H1 (cell line): ENCODE results near the gene GRK6. TPM values are rescaled to one million over a fixed set of nuclear protein-coding genes. Genes with fewer than 3 reads are reported as not detected.

ENCODE experiments used
- CTCF ChIA-PET: fragments of 300-600 bp; sonication (Branson Sonifier 250); formaldehyde crosslinking; loops from one replicate; lab custom pipeline; 2021; ENCODE audit not compliant: partially characterized antibody; lab: Charles Lee
- POLR2A ChIA-PET: fragments of 300-600 bp; sonication (Branson Sonifier 250); formaldehyde crosslinking; loops from one replicate; lab custom pipeline; 2021; ENCODE audit warnings: inconsistent platforms; ENCODE audit not compliant: partially characterized antibody; lab: Charles Lee
- DNase-seq, 2 experiments: peaks; one replicate each; pipeline versions ENCODE4 v3.0.0 to v3.0.0-alpha.2; 2010 to 2022; ENCODE audit warnings: low spot score in 2 of 2, low read depth in 1 of 2, mixed read lengths in 1 of 2
- FAIRE-seq: peaks from 2 replicates; lab custom pipeline; 2011; peaks lifted over from hg19 to GRCh38; lab: Jason Lieb, UNC
- H2AFZ ChIP-seq: 2 replicates; pipeline ENCODE4 v1.8.1; 2012; ENCODE audit warnings: low read length, inconsistent platforms
- H2AK5ac ChIP-seq: 2 replicates; pipeline ENCODE4 v1.6.1; 2013; ENCODE audit warnings: low read depth, low read length
- H2BK120ac ChIP-seq: replicated peaks from 2 replicates; pipeline ENCODE3; 2013; ENCODE audit warnings: low read depth, low read length, inconsistent platforms
- H2BK12ac ChIP-seq: 2 replicates; pipeline ENCODE4 v1.6.1; 2013; ENCODE audit warnings: low read depth, low read length
- H2BK15ac ChIP-seq: 2 replicates; pipeline ENCODE4 v1.6.1; 2013; ENCODE audit warnings: low read length
- H2BK20ac ChIP-seq: 2 replicates; pipeline ENCODE4 v1.6.1; 2013; ENCODE audit warnings: low read length
- H2BK5ac ChIP-seq: 2 replicates; pipeline ENCODE4 v1.6.1; 2013; ENCODE audit warnings: low read depth, low read length
- H3K14ac ChIP-seq: 2 replicates; pipeline ENCODE4 v1.6.1; 2013; ENCODE audit warnings: inconsistent platforms; ENCODE audit not compliant: insufficient read length
- H3K18ac ChIP-seq: 2 replicates; pipeline ENCODE4 v1.6.1; 2013; ENCODE audit warnings: low read length; ENCODE audit errors: extremely low read depth
- H3K23ac ChIP-seq: 2 replicates; pipeline ENCODE4 v1.6.1; 2013; ENCODE audit warnings: inconsistent platforms; ENCODE audit not compliant: insufficient read length
- H3K23me2 ChIP-seq: 2 replicates; pipeline ENCODE4 v1.6.1; 2013; ENCODE audit warnings: low read depth, low read length
- H3K27ac ChIP-seq: 2 replicates; pipeline ENCODE4 v1.6.1; 2011; ENCODE audit warnings: low read depth, low read length, inconsistent platforms
- H3K27me3 ChIP-seq, 4 experiments: replicated peaks in 1 of 4; 1 replicate in 1 of 4; 2 replicates in 3 of 4; pipeline versions ENCODE4 v1.6.1 to v1.8.1; 2011 to 2013; ENCODE audit warnings: low read length in 3 of 4, mild to moderate bottlenecking in 3 of 4, inconsistent platforms in 2 of 4, mixed read lengths in 2 of 4, moderate library complexity in 1 of 4; ENCODE audit not compliant: control insufficient read depth in 3 of 4, insufficient read depth in 3 of 4; ENCODE audit errors: extremely low read depth in 1 of 4
- H3K36me3 ChIP-seq, 4 experiments: 2 replicates each; pipeline versions ENCODE4 v1.6.1 to v1.8.1; 2011 to 2013; ENCODE audit warnings: mild to moderate bottlenecking in 4 of 4, low read length in 3 of 4, moderate library complexity in 2 of 4, control low read depth in 1 of 4, inconsistent platforms in 1 of 4; ENCODE audit not compliant: insufficient read depth in 4 of 4, control insufficient read depth in 2 of 4
- H3K4ac ChIP-seq: replicated peaks from 2 replicates; pipeline ENCODE3; 2013; ENCODE audit warnings: low read length, low read depth, mixed read lengths, inconsistent platforms; ENCODE audit not compliant: insufficient read length
- H3K4me1 ChIP-seq, 4 experiments: replicated peaks in 1 of 4; 1 replicate in 1 of 4; 2 replicates in 3 of 4; pipeline versions ENCODE4 v1.6.1 to v1.8.1; 2011 to 2013; ENCODE audit warnings: low read length in 3 of 4, inconsistent platforms in 2 of 4, mixed read lengths in 1 of 4; ENCODE audit not compliant: insufficient read depth in 4 of 4, control insufficient read depth in 3 of 4
- H3K4me2 ChIP-seq, 2 experiments: 2 replicates each; pipeline versions ENCODE4 v1.6.1 to v1.8.1; 2011 to 2013; ENCODE audit warnings: low read depth in 2 of 2, low read length in 2 of 2, control low read depth in 1 of 2, inconsistent platforms in 1 of 2, mild to moderate bottlenecking in 1 of 2; ENCODE audit not compliant: insufficient read depth in 1 of 2
- H3K4me3 ChIP-seq, 4 experiments: fragments of 200-600, 300-600 bp in 1 of 4; sonication (generic), shearing (Covaris generic), sonication (Bioruptor Twin) in 1 of 4; 2 replicates each; pipeline versions ENCODE4 v1.5.1 to v1.8.1; 2011 to 2016; ENCODE audit warnings: low read length in 4 of 4, low read depth in 3 of 4, control low read depth in 2 of 4, inconsistent platforms in 2 of 4, mild to moderate bottlenecking in 2 of 4, mixed read lengths in 1 of 4, moderate library complexity in 1 of 4; ENCODE audit not compliant: insufficient read depth in 2 of 4; ENCODE audit errors: extremely low read depth in 1 of 4
- H3K56ac ChIP-seq: replicated peaks from 2 replicates; pipeline ENCODE3; 2013; ENCODE audit warnings: low read depth, mild to moderate bottlenecking, mixed read lengths, low read length, inconsistent platforms; ENCODE audit not compliant: insufficient read length
- H3K79me1 ChIP-seq: 2 replicates; pipeline ENCODE4 v1.6.1; 2013; ENCODE audit warnings: low read depth, low read length, control low read depth
- H3K79me2 ChIP-seq, 2 experiments: 2 replicates each; pipeline versions ENCODE4 v1.6.1 to v1.8.1; 2012 to 2013; ENCODE audit warnings: low read length in 2 of 2, mild to moderate bottlenecking in 2 of 2, inconsistent platforms in 1 of 2; ENCODE audit not compliant: insufficient read depth in 2 of 2, control insufficient read depth in 1 of 2
- H3K9ac ChIP-seq, 4 experiments: replicated peaks in 1 of 4; 1 replicate in 1 of 4; 2 replicates in 3 of 4; pipeline versions ENCODE4 v1.6.1 to v1.8.1; 2011 to 2013; ENCODE audit warnings: low read depth in 3 of 4, low read length in 3 of 4, control low read depth in 2 of 4, mild to moderate bottlenecking in 2 of 4, moderate library complexity in 2 of 4, inconsistent platforms in 1 of 4; ENCODE audit errors: extremely low read depth in 1 of 4
- H3K9me3 ChIP-seq, 2 experiments: 2 replicates each; pipeline versions ENCODE4 v1.6.1 to v1.8.1; 2012 to 2013; ENCODE audit warnings: mild to moderate bottlenecking in 2 of 2, moderate library complexity in 2 of 2, control low read depth in 1 of 2, inconsistent platforms in 1 of 2, low read depth in 1 of 2, low read length in 1 of 2, mixed read lengths in 1 of 2; ENCODE audit not compliant: insufficient read depth in 2 of 2
- H4K20me1 ChIP-seq, 2 experiments: replicated peaks in 1 of 2; 2 replicates each; pipeline versions ENCODE3 to v1.8.1; 2011 to 2013; ENCODE audit warnings: inconsistent platforms in 2 of 2, low read length in 2 of 2, mild to moderate bottlenecking in 1 of 2; ENCODE audit not compliant: insufficient read depth in 2 of 2, control insufficient read depth in 1 of 2
- H4K5ac ChIP-seq: 2 replicates; pipeline ENCODE4 v1.6.1; 2013; ENCODE audit warnings: low read length, low read depth, mixed read lengths, inconsistent platforms; ENCODE audit not compliant: insufficient read length
- H4K8ac ChIP-seq: 2 replicates; pipeline ENCODE4 v1.8.0; 2013; ENCODE audit warnings: mild to moderate bottlenecking, moderate library complexity, low read length, inconsistent platforms; ENCODE audit not compliant: insufficient read depth; ENCODE audit errors: extremely low read depth
- H4K91ac ChIP-seq: replicated peaks from 2 replicates; pipeline ENCODE3; 2013; ENCODE audit warnings: low read length, mixed read lengths, inconsistent platforms; ENCODE audit not compliant: insufficient read length
- JUN ChIP-seq: IDR thresholded peaks from 2 replicates; pipeline ENCODE4 v1.6.1; 2011; ENCODE audit warnings: low read depth, mild to moderate bottlenecking, improper control_type of control experiment, low read length
- NRF1 ChIP-seq: IDR thresholded peaks from 2 replicates; pipeline ENCODE4 v1.6.1; 2011; ENCODE audit warnings: mild to moderate bottlenecking, low read depth, low read length, improper control_type of control experiment
- POLR2AphosphoS5 ChIP-seq: IDR thresholded peaks from 2 replicates; pipeline ENCODE4 v1.6.1; 2011; ENCODE audit warnings: low read depth, low read length
- RBBP5 ChIP-seq: IDR thresholded peaks from 2 replicates; pipeline ENCODE4 v1.7.1; 2012; ENCODE audit warnings: low read depth, mild to moderate bottlenecking, inconsistent platforms, low read length, moderate library complexity, borderline replicate concordance
- TAF7 ChIP-seq: optimal IDR thresholded peaks from 2 replicates; pipeline ENCODE3; 2011; ENCODE audit warnings: low read depth, mild to moderate bottlenecking, inconsistent platforms, low read length, moderate library complexity, borderline replicate concordance
- ZNF274 ChIP-seq: IDR thresholded peaks from 2 replicates; pipeline ENCODE4 v1.7.0; 2012; ENCODE audit warnings: low read length, borderline replicate concordance; ENCODE audit errors: extremely low read depth
- WGBS, 2 experiments: shearing (Covaris generic) in 1 of 2; methylation state at CpG; one replicate each; pipeline versions ENCODE4 v1.1.6 to v1.1.7; 2013 to 2015; ENCODE audit warnings: low lambda C conversion rate in 2 of 2, mixed read lengths in 2 of 2, inconsistent platforms in 1 of 2, low coverage in 1 of 2, missing lambda C conversion rate in 1 of 2; ENCODE audit not compliant: insufficient replicate concordance in 2 of 2, insufficient coverage in 1 of 2, insufficient read length in 1 of 2; ENCODE audit errors: extremely low coverage in 1 of 2, missing lambda C conversion rate in 1 of 2; 5-methylcytosine and 5-hydroxymethylcytosine counted together
- polyA plus RNA-seq, 7 experiments: library from polyadenylated mRNA; depleted of rRNA in 3 of 7; stranded (reverse) in 5 of 7; unstranded in 2 of 7; fragments of >200 nt in 5 of 7; fragments of 200-250 nt in 2 of 7; gene quantifications; 1 replicate in 5 of 7; 2 replicates in 1 of 7; 4 replicates in 1 of 7; pipeline versions ENCODE4 v1.2.1 to v1.2.3, GENCODE V29; 2011 to 2013; ENCODE audit warnings: missing spikeins in 2 of 7, mixed read lengths in 2 of 7
- total RNA-seq: library from RNA; stranded (reverse); fragmentation: NEBNext Ultra II Directional; extraction: Animal tissue kit (Norgen Biotek cat#: 25700); gene quantifications from 2 replicates; pipeline ENCODE4 v1.2.1, GENCODE V29; 2021
- TF ChIP-seq, protein P1 (sequence below): IDR thresholded peaks from 2 replicates; pipeline ENCODE4 v1.6.1; 2011; ENCODE audit warnings: low read length, improper control_type of control experiment
- TF ChIP-seq, protein P2 (sequence below): IDR thresholded peaks from 2 replicates; pipeline ENCODE4 v1.6.1; 2011; ENCODE audit warnings: low read depth, mild to moderate bottlenecking, low read length; ENCODE audit not compliant: insufficient read depth

The GRK6 gene
- total and polyA plus RNA-seq, 2 of the 8 experiments (the other 6 are each of a cell fraction or from before 2014, with no cell fraction given), result 31.8 to 57.8 TPM

DNA sequence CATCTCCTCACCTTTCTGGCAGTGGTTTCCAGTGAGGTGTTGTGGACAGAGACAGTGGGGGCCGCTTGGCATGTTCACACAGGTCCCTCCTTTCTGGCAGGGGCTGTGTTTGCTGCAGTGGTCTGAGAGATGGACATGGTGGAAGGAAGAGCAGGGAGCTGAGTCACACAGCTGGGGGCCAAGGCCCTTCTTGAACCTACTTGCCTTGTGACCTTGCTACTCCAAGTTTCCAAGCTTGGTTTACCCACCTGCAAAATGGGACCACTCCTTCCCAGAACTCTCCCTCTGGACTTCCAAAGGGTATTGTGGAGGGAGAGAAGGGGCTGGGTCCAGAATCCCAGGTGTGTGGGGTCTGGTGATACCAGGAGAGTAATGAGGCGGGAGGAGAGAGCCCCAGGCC lies 21.2 kb upstream of the GRK6 start:
- ChIA-PET POLR2A (interaction anchor here (0.9 to 10.8 kb wide), 10 partner anchors 10 to 89 kb away, joined by 3 to 143 read pairs (median 8); partner anchors contain the start of genes GRK6 and PRR7), CTCF (interaction anchor here (1.0 to 10.5 kb wide), 10 partner anchors 11 to 96 kb away, joined by 3 to 343 read pairs (median 36); partner anchors contain the start of genes GRK6, PRR7 and SLC34A1)
- 89% methylated on average over 2 of the region's 2 CpGs; no CpG with 5 or more reads in 1 of the 2 experiments for WGBS, 2 experiments
- Histone ChIP-seq H2BK15ac (no peak overlapping the region), H4K20me1 (no peaks in the 10 kb centered on the region), H3K9me3 (no peaks in the 10 kb centered on the region), H4K5ac (no peak overlapping the region), H2BK120ac (no peak overlapping the region), H3K79me1 (no peaks in the 10 kb centered on the region), H3K4me1 (peaks cover 0 to 22% (median 14%) of the 10 kb centered on the region in 4 experiments; a peak in 5 of 7 replicates), H3K9ac (no peak overlapping the region), H3K23me2 (peaks cover 13% of the 10 kb centered on the region; the same call in 1 of the 2 replicates), H3K14ac (no peak overlapping the region), H2AK5ac (no peak overlapping the region), H2BK20ac (no peak overlapping the region), H3K27ac (no peak overlapping the region), H3K36me3 (no peaks in the 10 kb centered on the region), H3K4ac (no peak overlapping the region), H2AFZ (no peak overlapping the region), H2BK12ac (no peak overlapping the region), H3K27me3 (peaks cover 22 to 68% (median 43%) of the 10 kb centered on the region in 4 experiments), H3K23ac (no peak overlapping the region), H3K4me3 (no peak overlapping the region), H3K18ac (no peak overlapping the region), H4K8ac (no peak overlapping the region), H3K79me2 (no peaks in the 10 kb centered on the region), H3K56ac (no peak overlapping the region), H3K4me2 (no peak overlapping the region; a peak in 1 of 4 replicates), H4K91ac (no peak overlapping the region), H2BK5ac (no peak overlapping the region)
- FAIRE-seq (no peak), DNase-seq (no peak)
- no peak for TF ChIP-seq JUN
- TF ChIP-seq TAF7, result no peak
- TF ChIP-seq, protein P1, sequence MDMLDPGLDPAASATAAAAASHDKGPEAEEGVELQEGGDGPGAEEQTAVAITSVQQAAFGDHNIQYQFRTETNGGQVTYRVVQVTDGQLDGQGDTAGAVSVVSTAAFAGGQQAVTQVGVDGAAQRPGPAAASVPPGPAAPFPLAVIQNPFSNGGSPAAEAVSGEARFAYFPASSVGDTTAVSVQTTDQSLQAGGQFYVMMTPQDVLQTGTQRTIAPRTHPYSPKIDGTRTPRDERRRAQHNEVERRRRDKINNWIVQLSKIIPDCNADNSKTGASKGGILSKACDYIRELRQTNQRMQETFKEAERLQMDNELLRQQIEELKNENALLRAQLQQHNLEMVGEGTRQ, result no peak
- TF ChIP-seq NRF1, result no peak
- TF ChIP-seq POLR2AphosphoS5, result no peak
- no peak for TF ChIP-seq RBBP5
- TF ChIP-seq, protein P2, sequence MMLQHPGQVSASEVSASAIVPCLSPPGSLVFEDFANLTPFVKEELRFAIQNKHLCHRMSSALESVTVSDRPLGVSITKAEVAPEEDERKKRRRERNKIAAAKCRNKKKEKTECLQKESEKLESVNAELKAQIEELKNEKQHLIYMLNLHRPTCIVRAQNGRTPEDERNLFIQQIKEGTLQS, result no peak
- no peak for TF ChIP-seq ZNF274
